ENCODE data around the gene SELENOO.

SELENOO gene

GRCh38 chr22:50179937-50180726 is 20.7 kb upstream of the SELENOO start:
- TF ChIP-seq EP300 (IDR thresholded peaks at IDR 0.05; ENCODE audit: borderline replicate concordance) (no peak), EGR1 (IDR thresholded peaks at IDR 0.05) (no peak), USF1 (IDR thresholded peaks at IDR 0.05) (no peak), CREB1 (IDR thresholded peaks at IDR 0.05; ENCODE audit: low read depth) (no peak), RAD21 (IDR thresholded peaks at IDR 0.05; ENCODE audit: low read depth) (no peak), CEBPB (IDR thresholded peaks at IDR 0.05) (no peak), TEAD4 (IDR thresholded peaks at IDR 0.05) (no peak), YY1 (IDR thresholded peaks at IDR 0.05; ENCODE audit: low read depth) (no peak), TCF12 (IDR thresholded peaks at IDR 0.05; ENCODE audit: low read depth) (no peak), NFIC (IDR thresholded peaks at IDR 0.05) (no peak), ZBTB7A (IDR thresholded peaks at IDR 0.05; ENCODE audit: low read depth) (no peak), TAF1 (IDR thresholded peaks at IDR 0.05; ENCODE audit: low read depth) (no peak), FOXM1 (IDR thresholded peaks at IDR 0.05; ENCODE audit: borderline replicate concordance, low read depth) (no peak)
- TF ChIP-seq, protein P1, sequence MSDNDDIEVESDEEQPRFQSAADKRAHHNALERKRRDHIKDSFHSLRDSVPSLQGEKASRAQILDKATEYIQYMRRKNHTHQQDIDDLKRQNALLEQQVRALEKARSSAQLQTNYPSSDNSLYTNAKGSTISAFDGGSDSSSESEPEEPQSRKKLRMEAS (IDR thresholded peaks at IDR 0.05) = no peak
- TF ChIP-seq, protein P2, sequence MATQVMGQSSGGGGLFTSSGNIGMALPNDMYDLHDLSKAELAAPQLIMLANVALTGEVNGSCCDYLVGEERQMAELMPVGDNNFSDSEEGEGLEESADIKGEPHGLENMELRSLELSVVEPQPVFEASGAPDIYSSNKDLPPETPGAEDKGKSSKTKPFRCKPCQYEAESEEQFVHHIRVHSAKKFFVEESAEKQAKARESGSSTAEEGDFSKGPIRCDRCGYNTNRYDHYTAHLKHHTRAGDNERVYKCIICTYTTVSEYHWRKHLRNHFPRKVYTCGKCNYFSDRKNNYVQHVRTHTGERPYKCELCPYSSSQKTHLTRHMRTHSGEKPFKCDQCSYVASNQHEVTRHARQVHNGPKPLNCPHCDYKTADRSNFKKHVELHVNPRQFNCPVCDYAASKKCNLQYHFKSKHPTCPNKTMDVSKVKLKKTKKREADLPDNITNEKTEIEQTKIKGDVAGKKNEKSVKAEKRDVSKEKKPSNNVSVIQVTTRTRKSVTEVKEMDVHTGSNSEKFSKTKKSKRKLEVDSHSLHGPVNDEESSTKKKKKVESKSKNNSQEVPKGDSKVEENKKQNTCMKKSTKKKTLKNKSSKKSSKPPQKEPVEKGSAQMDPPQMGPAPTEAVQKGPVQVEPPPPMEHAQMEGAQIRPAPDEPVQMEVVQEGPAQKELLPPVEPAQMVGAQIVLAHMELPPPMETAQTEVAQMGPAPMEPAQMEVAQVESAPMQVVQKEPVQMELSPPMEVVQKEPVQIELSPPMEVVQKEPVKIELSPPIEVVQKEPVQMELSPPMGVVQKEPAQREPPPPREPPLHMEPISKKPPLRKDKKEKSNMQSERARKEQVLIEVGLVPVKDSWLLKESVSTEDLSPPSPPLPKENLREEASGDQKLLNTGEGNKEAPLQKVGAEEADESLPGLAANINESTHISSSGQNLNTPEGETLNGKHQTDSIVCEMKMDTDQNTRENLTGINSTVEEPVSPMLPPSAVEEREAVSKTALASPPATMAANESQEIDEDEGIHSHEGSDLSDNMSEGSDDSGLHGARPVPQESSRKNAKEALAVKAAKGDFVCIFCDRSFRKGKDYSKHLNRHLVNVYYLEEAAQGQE (IDR thresholded peaks at IDR 0.05; ENCODE audit: low read depth) = no peak

- TF ChIP-seq, protein P1 (IDR thresholded peaks at IDR 0.05) = no peak
- TF ChIP-seq RAD21 (IDR thresholded peaks at IDR 0.05; ENCODE audit: low read depth) = no peak
- no peak for TF ChIP-seq NFIC (IDR thresholded peaks at IDR 0.05)
- no peak for TF ChIP-seq CEBPB (IDR thresholded peaks at IDR 0.05)
- TF ChIP-seq TCF12 (IDR thresholded peaks at IDR 0.05; ENCODE audit: low read depth) = no peak
- TF ChIP-seq, protein P2 (IDR thresholded peaks at IDR 0.05; ENCODE audit: low read depth) = no peak
- TF ChIP-seq CREB1 (IDR thresholded peaks at IDR 0.05; ENCODE audit: low read depth) = no peak
- no peak for TF ChIP-seq EGR1 (IDR thresholded peaks at IDR 0.05)
- no peak for TF ChIP-seq USF1 (IDR thresholded peaks at IDR 0.05)
- TF ChIP-seq YY1 (IDR thresholded peaks at IDR 0.05; ENCODE audit: low read depth) = no peak
- no peak for TF ChIP-seq TEAD4 (IDR thresholded peaks at IDR 0.05)
- no peak for TF ChIP-seq ZBTB7A (IDR thresholded peaks at IDR 0.05; ENCODE audit: low read depth)
- no peak for TF ChIP-seq EP300 (IDR thresholded peaks at IDR 0.05; ENCODE audit: borderline replicate concordance)
- no peak for TF ChIP-seq FOXM1 (IDR thresholded peaks at IDR 0.05; ENCODE audit: borderline replicate concordance, low read depth)
- TF ChIP-seq TAF1 (IDR thresholded peaks at IDR 0.05; ENCODE audit: low read depth) = no peak
These were observed 19.9 kb upstream of the SELENOO start for GRCh38 chr22:50180727-50181521.

GRCh38 chr22:50182176-50183081 is 18.4 kb upstream of the SELENOO start:
- TF ChIP-seq EGR1 (IDR thresholded peaks at IDR 0.05) = no peak
- TF ChIP-seq CREB1 (IDR thresholded peaks at IDR 0.05; ENCODE audit: low read depth) = no peak
- no peak for TF ChIP-seq FOXM1 (IDR thresholded peaks at IDR 0.05; ENCODE audit: borderline replicate concordance, low read depth)
- TF ChIP-seq YY1 (IDR thresholded peaks at IDR 0.05; ENCODE audit: low read depth) = no peak
- no peak for TF ChIP-seq TCF12 (IDR thresholded peaks at IDR 0.05; ENCODE audit: low read depth)
- TF ChIP-seq, protein P1 (IDR thresholded peaks at IDR 0.05) = no peak
- no peak for TF ChIP-seq NFIC (IDR thresholded peaks at IDR 0.05)
- TF ChIP-seq EP300 (IDR thresholded peaks at IDR 0.05; ENCODE audit: borderline replicate concordance) = no peak
- TF ChIP-seq CEBPB (IDR thresholded peaks at IDR 0.05) = no peak
- no peak for TF ChIP-seq USF1 (IDR thresholded peaks at IDR 0.05)
- TF ChIP-seq, protein P2 (IDR thresholded peaks at IDR 0.05; ENCODE audit: low read depth) = no peak
- no peak for TF ChIP-seq RAD21 (IDR thresholded peaks at IDR 0.05; ENCODE audit: low read depth)
- no peak for TF ChIP-seq ZBTB7A (IDR thresholded peaks at IDR 0.05; ENCODE audit: low read depth)
- no peak for TF ChIP-seq TEAD4 (IDR thresholded peaks at IDR 0.05)

Measured in Ishikawa (cell line).